Tibial artery (tissue), 4 donors: ENCODE data around the gene FANCI.
"Not testable (repeated sequence)": the region's sequence is repeated elsewhere in the genome, so short reads cannot be mapped to it uniquely, and the experiment has no call there.

Experiments used
- DNase-seq, 2 donors: peaks; one replicate each; pipeline ENCODE4 v3.0.0-alpha.2; 2019
- H3K27ac ChIP-seq, 2 donors: fragments of 200-600 bp; sonication (generic) in 1 of 2; 1 replicate in 1 of 2; 2 replicates in 1 of 2; pipeline ENCODE4 v1.5.1; 2018 to 2019; ENCODE audit warnings: mild to moderate bottlenecking in 1 of 2
- H3K27me3 ChIP-seq, 2 donors: fragments of 200-600 bp; sonication (generic) in 1 of 2; one replicate each; pipeline versions ENCODE4 v1.5.1 to v1.6.0; 2016 to 2019
- H3K36me3 ChIP-seq, 3 donors: fragments of 200-600 bp; sonication (generic) in 2 of 3; one replicate each; pipeline ENCODE4 v1.5.1; 2016 to 2019; ENCODE audit warnings: mild to moderate bottlenecking in 2 of 3
- H3K4me1 ChIP-seq, 4 donors: fragments of 200-600 bp; sonication (generic) in 2 of 4; 1 replicate in 3 of 4; 2 replicates in 1 of 4; pipeline ENCODE4 v1.5.1; 2016 to 2019
- H3K4me3 ChIP-seq, 2 donors: fragments of 200-600 bp; sonication (generic) in 1 of 2; 1 replicate in 1 of 2; 2 replicates in 1 of 2; pipeline ENCODE4 v1.5.1; 2018 to 2019; ENCODE audit warnings: mild to moderate bottlenecking in 2 of 2
- H3K9me3 ChIP-seq, 3 donors: fragments of 200-600 bp; sonication (generic) in 1 of 3; one replicate each; pipeline ENCODE4 v1.5.1; 2016 to 2019
- CTCF ChIP-seq, 2 experiments: fragments of 200-600 bp in 1 of 2; fragments of 450-650 bp in 1 of 2; IDR thresholded peaks; one replicate each; pipeline ENCODE4 v1.5.1; 2017 to 2019; ENCODE audit warnings: antibody characterized with exemption in 2 of 2, mild to moderate bottlenecking in 1 of 2, moderate library complexity in 1 of 2
- intact Hi-C: fragments of 100-400 bp; cut with DNase I; formaldehyde crosslinking; loops from one replicate; pipeline ENCODE4 v1.15.0; 2023; ENCODE audit warnings: low total_unique reads

FANCI gene

GRCh38 chr15:89248584-89248983 is 4.8 kb downstream of the FANCI start:
- Histone ChIP-seq H3K36me3 (no peaks in the 10 kb centered on the region), H3K27me3 (no peaks in the 10 kb centered on the region), H3K4me1 (peaks cover 0 to 11% (median 8%) of the 10 kb centered on the region in 4 donors), H3K9me3 (no peaks in the 10 kb centered on the region), H3K4me3 (no peak overlapping the region), H3K27ac (no peak overlapping the region)
- DNase-seq, result no peak
- intact Hi-C loops, result loop anchor here (10.0 kb wide), 1 partner anchor 354 kb away; the partner anchor contains the start of gene HAPLN3
- no peak for TF ChIP-seq CTCF (IDR thresholded peaks at IDR 0.05)

DNA sequence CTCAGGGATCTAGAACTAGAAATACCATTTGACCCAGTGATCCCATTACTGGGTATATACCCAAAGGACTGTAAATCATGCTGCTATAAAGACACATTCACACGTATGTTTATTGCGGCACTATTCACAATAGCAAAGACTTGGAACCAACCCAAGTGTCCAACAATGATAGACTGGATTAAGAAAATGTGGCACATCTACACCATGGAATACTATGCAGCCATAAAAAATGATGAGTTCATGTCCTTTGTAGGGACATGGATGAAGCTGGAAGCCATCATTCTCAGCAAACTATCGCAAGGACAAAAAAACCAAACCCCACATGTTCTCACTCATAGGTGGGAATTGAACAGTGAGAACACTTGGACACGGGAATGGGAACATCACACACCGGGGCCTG is 6.4 kb downstream of the FANCI start:
- H3K27ac ChIP-seq, DNase-seq, H3K36me3 ChIP-seq, H3K4me3 ChIP-seq, H3K27me3 ChIP-seq, H3K9me3 ChIP-seq, H3K4me1 ChIP-seq: not testable (repeated sequence)
- intact Hi-C loops, result loop anchor here (2.0 kb wide), 1 partner anchor 55 kb away; no protein-coding TSS in a partner anchor

DNA sequence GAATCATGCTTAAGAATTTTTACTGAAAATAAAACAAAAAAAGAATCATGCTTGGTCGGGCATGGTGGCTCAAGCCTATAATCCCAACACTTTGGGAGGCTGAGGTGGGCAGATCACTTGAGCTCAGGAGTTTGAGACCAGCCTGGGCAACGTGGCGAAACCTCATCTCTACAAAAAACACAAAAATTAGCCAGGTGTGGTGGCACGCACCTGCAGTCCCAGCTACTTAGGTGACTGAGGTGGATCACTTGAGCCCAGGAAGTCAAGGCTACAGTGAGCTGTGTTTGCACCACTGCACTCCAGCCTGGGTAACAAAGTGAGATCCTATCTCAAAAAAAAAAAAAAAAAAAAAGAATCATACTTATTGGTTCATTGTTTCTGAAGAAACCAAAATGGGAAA is 33.5 kb downstream of the FANCI start:
- H3K4me1 ChIP-seq, H3K27ac ChIP-seq, DNase-seq, H3K27me3 ChIP-seq, H3K36me3 ChIP-seq, H3K9me3 ChIP-seq, H3K4me3 ChIP-seq, intact Hi-C loops: not testable (repeated sequence)

DNA sequence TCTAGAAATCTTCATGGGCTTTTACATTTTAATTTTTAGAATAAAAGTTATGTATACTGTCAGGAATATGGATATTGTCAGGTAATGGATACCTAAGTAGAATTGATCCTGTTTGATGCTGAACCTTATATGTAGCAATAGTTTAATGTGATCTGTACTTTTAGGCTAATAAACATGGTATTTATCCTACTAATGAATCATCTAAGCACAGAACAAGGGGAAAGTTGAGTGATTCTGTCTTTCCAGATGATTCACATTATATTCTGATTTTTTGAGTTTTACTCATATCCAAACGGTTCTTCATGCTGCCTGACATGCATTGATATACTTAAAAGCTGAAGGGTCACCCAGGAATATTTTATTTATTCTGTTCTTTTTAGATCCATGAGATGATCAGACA is 34.5 kb downstream of the FANCI start:
- TF ChIP-seq CTCF (IDR thresholded peaks at IDR 0.05), result no peak
- no peak overlapping the region for H3K27ac ChIP-seq
- H3K4me3 ChIP-seq, result no peak overlapping the region
- no peak for DNase-seq
- H3K36me3 ChIP-seq, result no peaks in the 10 kb centered on the region
- intact Hi-C loops, result no loop called here
- no peaks in the 10 kb centered on the region for H3K4me1 ChIP-seq
- no peaks in the 10 kb centered on the region for H3K27me3 ChIP-seq
- no peaks in the 10 kb centered on the region for H3K9me3 ChIP-seq

GRCh38 chr15:89282631-89283030 is 38.9 kb downstream of the FANCI start:
- H3K4me3 ChIP-seq, result no peak overlapping the region
- no peaks in the 10 kb centered on the region for H3K27me3 ChIP-seq
- H3K36me3 ChIP-seq, result no peaks in the 10 kb centered on the region
- H3K4me1 ChIP-seq, result no peaks in the 10 kb centered on the region
- H3K9me3 ChIP-seq, result no peaks in the 10 kb centered on the region
- TF ChIP-seq CTCF (IDR thresholded peaks at IDR 0.05), result no peak
- no peak for DNase-seq
- intact Hi-C loops, result no loop called here
- H3K27ac ChIP-seq, result no peak overlapping the region

- Histone ChIP-seq H3K27ac (no peak overlapping the region), H3K27me3 (no peaks in the 10 kb centered on the region), H3K9me3 (no peaks in the 10 kb centered on the region), H3K4me1 (no peaks in the 10 kb centered on the region), H3K36me3 (no peaks in the 10 kb centered on the region), H3K4me3 (no peak overlapping the region)
- intact Hi-C loops, result no loop called here
- DNase-seq, result no peak
- TF ChIP-seq CTCF (IDR thresholded peaks at IDR 0.05), result no peak
These were observed 39.4 kb downstream of the FANCI start for GRCh38 chr15:89283201-89283600.

GRCh38 chr15:89291934-89292438 is 48.2 kb downstream of the FANCI start:
- Histone ChIP-seq H3K36me3 (no peaks in the 10 kb centered on the region), H3K4me3 (no peak overlapping the region), H3K4me1 (no peaks in the 10 kb centered on the region), H3K27ac (no peak overlapping the region), H3K9me3 (no peaks in the 10 kb centered on the region), H3K27me3 (no peaks in the 10 kb centered on the region)
- no peak for DNase-seq
- no peak for TF ChIP-seq CTCF (IDR thresholded peaks at IDR 0.05)
- intact Hi-C loops, result no loop called here
